Measurements from ENCODE around the gene PRDM5.

PRDM5 gene

DNA sequence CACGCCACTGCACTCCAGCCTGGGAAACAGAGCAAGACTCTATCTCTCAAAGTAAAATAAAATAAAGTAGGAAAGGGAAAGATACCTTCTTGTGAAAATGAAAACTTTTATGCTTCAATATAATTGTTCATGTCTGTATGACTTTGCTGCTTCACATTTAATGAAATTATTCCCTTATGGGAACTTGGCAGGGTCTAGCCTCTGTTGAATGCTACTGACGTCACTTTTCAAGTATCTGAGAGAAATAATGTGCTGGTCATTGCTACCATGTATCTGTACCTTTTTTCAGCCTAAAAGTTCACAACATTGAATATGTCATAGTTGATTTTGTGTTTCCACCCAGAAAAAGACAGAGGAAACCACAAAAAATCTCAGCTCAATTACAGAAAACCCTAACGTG is 65.2 kb downstream of the PRDM5 start:
- DNase-seq (ENCODE audit: low spot score) = no peak
- no peak for FAIRE-seq

DNA sequence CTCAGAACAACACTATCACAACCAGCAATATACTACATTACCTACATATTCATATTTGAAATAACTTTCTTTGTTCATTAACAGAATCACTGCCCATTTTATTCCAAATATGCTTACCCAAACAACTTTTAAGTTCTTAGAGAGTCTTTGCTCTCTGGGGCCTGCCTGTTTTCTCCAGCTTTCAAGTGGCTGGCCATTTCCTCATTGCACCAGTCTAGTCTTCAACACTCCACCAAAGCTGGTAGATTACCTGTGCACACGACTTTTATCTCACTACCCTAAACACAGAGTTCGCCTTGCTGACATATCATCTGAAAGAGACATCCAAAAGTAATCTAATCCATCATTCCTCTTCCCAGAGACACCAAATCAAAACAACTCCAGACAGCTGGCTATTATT is 66.2 kb downstream of the PRDM5 start:
- FAIRE-seq = no peak
- no peak for DNase-seq (ENCODE audit: low spot score)

DNA sequence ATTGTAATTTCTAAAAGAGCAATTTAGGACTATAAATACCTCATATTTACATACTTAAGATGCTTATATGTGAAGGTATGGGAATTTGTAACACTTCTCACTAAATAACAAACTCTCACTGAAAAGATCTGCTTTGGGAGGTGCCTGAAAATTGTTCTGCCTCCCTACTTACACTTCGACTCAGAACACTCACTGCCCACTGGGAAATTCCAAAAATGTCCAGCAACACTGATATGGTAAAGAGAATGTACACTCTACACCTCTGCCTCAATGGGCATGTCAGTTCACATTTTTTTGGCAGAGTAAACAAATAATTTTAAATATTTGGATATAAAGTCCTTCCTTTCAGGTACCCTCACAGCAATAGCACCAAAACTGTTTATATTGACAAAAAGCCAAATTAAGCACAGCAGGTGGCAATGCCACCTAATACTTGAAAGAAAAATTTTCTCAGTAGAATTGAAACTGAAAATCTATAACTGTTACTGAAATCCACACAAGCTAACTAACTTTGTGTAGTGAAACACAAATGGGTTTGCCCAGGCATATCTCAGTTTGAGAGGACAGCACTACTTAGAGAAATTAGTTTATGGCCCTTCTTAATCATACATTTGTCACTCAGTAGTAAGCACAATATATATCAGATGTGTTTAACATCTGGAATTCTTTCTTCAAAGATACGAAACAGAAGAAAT is 67.1 kb downstream of the PRDM5 start:
- DNase-seq (ENCODE audit: low spot score) (no peak), FAIRE-seq (no peak)

DNA sequence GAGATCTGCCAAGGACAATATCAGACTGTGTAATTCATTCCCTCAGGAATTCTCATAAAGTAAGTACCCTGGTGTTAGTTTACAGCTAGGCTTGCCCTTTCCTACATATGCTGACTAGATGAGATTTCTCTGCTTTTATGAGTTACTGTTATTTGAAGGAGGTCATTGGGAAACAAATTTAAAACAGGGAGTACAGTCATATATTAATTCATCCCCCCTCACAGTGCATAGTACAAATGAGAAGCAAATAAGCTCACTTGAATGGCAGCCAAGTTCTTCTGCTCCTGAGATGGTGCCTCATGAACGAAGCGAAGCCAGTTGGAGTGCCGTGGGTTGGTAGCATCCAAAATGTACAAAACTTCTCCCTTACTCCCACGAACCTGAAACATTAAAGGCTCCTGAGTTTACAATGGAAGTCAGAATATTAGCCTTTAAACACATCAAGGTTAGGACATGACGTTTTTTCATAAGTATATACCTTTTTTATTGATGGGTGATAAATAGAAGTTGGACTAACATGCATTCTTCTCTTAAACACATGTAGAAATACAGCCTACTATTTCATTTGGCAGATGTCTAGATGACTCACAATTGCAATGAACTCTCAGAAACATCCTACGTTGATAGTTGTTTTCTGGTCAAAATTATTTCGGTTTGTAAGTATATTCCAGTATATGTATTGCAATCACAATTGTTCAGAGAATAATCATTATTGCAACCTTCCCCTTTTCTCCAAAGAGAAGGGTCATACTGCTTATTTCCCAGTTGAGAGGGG is 69.2 kb downstream of the PRDM5 start:
- DNase-seq (ENCODE audit: low spot score) (no peak), FAIRE-seq (no peak)

DNA sequence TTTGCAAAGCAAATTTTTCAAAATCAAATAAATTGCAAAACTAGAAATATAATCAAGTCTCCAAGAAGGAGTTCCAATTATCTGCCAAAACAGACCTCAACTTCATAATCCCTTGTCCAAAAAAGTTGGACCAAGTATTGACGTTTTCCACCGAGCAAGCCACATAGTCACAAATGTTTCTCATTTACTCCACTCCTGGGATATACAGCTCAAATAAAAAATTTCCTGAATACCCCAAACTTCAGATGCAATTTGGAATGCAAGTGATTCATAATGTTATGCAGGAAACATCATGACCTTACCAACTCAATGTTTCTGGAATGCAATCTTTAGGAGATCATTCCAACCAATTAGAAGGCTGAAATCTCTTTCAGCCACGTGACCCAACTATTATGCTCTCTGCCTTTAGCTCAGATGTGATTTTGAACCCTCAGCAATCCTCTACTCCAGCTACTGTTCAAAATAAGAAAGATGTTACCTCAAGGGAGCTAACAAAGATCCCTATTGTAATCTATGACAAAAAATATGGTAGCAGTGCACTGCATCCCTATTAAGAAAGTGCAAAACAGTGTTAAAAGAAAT is 72.4 kb downstream of the PRDM5 start:
- FAIRE-seq = no peak
- DNase-seq (ENCODE audit: low spot score) = no peak

DNA sequence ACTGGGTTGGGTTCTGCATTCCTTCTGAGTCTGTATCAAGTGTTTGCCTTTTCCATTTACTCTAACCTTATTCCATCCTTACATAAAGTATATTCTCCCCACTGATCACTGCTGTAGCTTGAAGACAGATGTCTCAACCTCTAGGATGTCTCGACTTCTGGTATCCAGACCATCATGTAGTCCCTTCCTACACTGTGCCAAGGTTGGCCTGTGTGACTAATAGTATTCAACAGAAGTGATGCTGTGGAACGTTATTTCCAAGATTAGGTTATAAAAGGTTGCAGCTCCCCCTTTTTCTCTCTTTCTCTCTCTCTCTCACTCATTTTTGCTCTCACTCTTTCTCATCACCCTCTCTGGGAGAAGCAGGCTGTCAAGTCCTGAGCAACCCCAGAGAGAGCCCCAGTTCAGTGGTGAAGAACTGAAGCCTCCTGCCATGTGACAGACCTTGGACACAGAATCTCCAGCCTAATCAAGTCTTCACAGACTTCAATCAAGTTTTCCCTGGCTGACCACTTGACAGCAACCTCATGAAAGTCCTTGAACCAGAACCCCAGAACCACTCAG is 75.4 kb downstream of the PRDM5 start:
- DNase-seq (ENCODE audit: low spot score) (no peak), FAIRE-seq (no peak)

DNA sequence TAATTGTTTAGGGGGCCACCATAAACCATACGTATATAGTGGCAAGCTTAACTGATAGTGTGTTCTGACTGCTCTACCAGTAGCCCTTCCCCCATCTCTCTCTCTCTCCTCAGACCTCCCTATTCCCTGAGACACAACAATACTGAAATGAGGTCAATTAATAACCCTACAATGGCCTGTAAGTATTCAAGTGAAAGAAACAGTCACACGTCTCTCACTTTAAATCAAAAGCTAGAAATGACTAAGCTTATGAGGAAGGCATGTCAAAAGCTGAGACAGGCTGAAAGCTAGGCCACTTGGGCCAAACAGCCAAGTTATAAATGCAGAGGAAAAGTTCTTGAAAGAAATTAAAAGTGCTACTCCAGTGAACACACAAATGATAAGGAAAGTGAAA is 78.0 kb downstream of the PRDM5 start:
- FAIRE-seq (no peak), DNase-seq (ENCODE audit: low spot score) (no peak)

DNA sequence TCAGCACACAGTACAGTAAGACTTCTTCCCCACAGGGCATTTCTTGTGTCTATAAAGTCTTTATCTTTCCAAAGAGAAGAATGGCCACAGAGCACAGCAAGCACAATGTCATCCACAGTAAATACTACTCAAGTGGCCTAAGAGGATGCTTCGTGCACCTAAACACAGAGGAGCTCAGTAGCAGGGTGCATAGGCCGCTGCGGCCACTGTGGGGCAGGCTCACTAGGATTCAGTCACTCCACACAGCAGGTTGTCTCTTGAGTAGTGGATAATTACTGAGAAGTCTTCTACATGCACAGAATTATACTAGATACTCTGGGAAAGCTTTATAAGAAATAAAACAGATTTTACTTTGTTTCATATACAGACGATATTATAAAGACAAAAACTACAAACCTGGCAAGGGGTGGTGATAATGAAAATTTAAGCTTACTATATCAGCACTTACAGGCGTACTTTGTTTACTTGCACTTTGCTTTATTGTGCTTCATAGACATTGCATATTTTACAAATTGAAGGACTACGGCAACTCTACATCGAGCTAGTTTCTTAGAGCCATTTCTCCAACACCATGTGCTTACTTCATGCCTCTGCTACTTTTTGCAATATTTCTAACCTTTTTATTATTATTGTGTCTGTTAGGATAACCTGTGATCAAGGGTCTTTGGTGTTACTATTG is 78.5 kb downstream of the PRDM5 start:
- FAIRE-seq (no peak), DNase-seq (ENCODE audit: low spot score) (no peak)

DNA sequence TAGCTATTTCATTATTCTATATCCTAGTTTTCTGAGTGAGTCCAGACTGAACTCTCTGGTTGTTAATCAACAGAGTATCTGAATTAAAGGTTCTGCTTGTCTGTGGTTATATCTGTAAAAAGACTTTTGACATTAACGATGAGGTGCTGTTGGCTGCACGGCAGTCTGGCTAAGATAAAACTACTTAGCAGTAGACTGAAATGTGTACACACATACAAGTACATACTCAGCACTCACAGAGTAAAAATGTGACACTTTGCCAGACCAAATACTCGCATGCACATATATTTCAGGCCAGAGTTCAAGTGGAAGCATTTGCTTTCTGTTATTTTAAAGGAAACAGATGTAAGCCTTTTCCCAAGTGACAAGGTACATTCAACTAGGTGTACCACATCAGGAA is 80.5 kb downstream of the PRDM5 start:
- DNase-seq (ENCODE audit: low spot score) (no peak), FAIRE-seq (no peak)

DNA sequence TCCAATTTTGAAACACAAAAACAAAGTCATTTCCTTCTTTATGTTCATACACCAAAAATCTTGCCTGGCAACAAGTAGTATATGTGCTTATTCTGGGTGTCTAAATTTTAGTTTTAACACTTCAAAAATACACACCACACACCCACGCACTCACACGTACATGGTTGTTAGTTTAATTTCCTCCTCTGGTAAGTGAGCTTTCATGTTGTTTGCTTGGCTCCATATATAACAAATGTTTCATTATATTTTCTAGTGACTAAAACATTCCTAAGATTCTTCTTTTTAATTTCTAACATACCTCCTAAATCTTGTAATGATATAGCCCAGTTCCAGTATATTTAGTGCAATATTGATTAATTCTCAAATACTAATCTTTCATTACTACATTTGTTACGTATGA is 80.9 kb downstream of the PRDM5 start:
- DNase-seq (ENCODE audit: low spot score) = no peak
- FAIRE-seq = no peak

DNA sequence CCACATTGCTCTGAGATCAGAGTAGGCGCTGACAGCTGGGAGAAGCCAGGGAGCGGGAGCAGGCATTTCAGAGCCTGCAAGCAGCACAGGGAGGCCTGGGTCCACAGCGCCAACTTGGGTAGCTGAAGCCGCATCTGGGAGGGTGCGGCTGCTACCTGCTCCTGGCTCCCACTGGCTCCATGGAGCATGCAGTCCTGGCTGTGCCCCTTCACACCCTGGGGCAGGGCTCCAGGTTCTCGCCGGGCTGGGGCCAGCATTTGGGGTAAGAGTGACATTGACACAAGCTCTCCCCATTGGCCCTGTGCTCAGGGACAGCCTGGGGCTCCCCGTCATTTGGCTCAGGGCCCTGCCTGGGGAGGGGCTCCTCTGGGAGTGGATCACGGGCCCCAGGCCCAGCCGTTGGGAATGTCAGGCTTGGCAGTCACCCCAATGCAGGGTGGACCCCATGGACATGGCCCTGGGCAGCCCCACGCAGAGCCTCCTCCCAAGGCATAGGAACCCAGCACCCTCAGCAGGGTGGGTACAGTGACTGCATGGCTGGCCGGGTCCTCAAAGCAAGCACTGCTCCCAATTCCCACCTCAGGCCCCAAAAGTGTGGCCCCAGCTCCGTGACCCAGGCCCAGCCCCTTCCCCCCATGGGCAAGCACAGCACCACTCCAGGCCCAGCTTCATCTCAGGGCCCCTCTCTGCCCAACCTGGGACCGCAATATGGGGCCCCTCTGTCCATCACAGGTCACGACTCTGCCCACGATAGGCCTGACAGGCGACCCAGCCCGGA is 82.4 kb downstream of the PRDM5 start:
- FAIRE-seq (no peak), DNase-seq (ENCODE audit: low spot score) (no peak)

DNA sequence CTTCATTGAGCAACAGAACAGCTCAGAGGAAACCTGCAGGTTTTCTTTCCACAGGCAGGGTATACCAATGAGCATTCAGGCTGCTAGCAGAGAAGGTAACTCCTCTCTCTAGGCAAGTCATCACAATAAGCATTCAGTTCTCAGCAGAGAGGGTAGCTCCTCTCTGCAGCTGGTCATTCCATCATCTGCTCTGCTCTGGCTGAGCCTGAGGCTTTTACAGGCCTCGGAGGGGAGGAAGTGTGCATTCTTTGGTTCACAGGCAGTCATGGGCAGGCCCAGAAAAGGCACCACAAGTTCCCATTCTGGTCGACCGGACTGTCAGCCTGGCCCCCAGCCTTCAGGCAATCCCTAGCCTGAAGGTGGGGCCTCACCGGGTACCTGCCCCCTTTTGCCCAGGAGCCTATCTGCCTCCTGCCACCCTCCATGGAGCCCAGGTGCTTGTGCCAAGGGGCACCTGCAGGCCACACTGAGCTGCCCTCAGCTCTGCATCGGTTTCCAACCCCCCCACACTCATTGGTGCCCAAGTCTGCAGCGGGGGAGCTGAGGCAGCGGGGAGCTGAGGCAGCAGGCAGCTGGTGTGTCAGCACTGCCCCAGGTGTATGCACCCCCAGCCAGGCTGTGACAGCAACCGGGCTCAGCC is 83.1 kb downstream of the PRDM5 start:
- no peak for DNase-seq (ENCODE audit: low spot score)
- no peak for FAIRE-seq

DNA sequence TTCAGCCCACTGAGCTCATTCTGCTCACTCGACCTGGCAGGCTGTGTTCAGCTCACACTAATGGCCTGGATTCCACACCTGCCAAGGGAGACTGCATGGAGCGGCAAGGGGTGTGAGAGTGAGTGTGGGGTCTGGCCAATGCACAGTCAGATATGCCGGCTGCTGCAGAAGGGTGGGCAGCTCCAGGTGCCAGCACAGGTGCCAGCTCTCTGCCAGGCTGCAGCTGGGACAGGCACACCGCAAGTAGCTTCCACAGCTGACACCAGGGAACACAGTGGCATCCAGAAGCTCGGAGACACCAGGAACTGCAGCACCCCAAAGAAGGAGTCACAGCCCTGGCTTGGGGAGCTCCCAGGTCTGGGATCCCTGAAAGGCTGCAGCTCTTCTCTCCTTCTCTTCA is 83.7 kb downstream of the PRDM5 start:
- DNase-seq (ENCODE audit: low spot score) (no peak), FAIRE-seq (no peak)

DNA sequence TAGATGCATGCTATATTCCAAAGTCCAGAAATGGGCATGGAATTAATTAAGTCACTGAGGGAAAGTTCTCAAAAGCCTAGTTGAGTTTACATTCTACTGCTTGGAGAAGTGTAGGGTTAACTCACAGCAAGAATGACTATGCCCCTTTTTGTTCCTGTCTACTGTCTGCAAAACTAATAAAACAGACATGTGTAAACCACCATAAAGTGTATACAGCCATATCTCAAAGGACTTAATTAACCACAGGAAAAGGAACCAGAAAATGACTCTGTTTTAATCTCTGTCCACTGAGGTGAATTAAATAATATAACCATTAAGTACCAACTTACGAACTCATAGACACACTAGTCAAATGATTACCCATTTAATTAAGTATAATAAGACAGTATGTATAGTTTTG is 84.9 kb downstream of the PRDM5 start:
- FAIRE-seq = no peak

DNA sequence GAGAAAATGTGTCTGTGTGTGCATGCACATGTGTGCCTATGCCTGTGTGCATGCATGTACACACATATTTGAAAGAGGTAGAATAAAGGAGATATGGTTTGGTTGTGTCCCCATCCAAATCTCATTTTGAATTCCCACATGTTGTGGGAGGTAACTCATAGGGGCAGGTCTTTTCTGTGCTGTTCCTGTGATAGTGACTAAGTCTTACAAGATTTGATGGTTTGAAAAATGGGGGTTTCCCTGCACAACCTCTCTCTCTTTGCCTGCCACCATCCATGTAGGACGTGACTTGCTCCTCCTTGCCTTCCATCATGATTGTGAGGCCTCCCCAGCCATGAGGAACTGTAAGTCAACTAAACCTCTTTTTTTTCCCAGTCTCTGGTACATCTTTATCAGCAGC is 87.2 kb downstream of the PRDM5 start:
- no peak for DNase-seq (ENCODE audit: low spot score)
- FAIRE-seq = no peak

More for the DNA sequence above, 84.9 kb downstream of the PRDM5 start:
- DNase-seq (ENCODE audit: low spot score) = no peak

DNA sequence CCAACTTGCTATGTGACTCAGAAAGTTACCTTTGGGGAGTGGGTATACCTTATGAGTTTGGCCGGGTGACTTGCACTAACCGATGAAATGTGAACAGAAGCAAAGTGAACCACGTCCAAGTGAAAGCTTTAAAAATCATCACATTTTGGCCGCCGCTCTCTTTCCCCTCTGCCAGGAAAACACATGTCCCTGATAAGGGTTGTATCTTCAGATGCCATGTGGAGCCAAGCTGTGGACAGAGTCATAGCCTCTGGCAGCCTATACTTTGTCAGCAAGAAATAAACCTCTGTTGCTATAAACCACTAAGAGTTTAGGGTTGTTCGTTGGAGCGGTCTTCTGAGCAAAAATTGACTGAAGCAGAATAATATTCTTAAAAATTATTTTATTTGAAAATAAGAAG is 92.3 kb downstream of the PRDM5 start:
- DNase-seq (ENCODE audit: low spot score) = no peak
- no peak for FAIRE-seq

DNA sequence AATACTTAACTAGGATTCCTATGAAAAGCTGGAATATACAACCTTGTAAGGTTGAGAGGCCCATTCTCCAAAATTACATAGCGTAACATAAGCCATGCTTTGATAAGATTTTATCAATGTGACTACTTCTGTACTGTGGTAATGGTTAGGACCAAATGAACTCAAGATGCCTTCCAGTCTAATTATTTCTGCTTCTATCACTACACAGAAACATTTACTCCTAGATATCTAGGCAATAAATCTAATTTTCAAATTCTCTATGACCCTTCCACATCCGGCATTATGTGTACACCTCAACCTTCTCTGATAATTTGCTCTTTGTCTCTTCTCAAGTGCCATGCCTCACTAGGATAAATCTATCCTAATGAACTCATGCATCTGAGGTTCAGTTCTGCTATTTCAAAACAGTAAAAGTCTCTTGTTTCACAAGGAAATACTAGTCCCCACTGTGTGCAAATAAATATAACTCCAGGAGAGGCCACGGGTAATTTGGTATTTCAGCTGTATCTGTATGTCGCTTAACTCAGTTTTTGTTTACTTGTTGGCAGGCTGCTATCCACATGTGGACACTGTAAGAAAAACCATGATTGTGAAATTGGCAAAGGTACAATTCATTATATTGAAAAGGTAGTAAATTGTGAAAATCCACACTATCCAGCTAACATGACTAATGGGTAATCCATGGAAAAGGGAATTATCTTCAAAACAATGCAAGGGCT is 93.3 kb downstream of the PRDM5 start:
- no peak for FAIRE-seq

DNA sequence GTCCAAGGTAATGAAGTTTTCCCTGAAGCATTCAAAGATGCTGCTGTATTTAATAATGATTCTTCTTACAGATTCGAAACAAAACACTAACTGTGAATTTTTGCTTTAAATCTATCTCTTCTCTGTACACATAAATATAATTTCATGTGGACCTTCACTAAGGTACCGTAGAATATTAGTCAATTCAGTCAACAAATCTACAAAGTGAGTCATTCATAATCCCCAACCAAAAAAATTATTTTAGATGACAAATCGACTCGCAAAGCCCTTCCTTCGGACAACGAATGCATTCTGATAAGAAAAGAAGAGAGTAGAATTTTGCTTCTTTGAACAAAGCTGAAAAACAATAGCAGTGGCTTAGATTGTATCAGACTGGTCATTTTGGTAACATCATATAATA is 95.7 kb downstream of the PRDM5 start:
- no peak for FAIRE-seq
- no peak for DNase-seq (ENCODE audit: low spot score)

More for the DNA sequence above, 93.3 kb downstream of the PRDM5 start:
- no peak for DNase-seq (ENCODE audit: low spot score)

DNA sequence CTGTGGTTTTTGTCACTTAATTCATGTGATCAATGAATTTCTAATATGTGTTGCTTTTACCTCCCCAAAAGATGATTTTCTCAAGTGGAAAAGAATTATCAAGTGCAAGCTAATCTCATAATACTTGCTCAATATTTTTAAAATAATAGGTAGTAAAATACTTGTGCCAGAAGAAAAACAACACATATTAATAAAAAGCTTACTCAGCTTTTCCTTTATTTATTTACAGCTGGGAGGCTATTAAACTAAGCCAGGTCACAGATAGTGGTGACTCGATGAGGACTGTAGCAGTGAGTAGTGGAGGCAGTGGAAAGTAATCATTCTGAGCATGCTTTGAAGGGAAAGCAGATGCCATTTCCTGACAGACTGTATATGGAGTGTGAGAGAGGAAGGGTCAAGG is 96.1 kb downstream of the PRDM5 start:
- FAIRE-seq (no peak), DNase-seq (ENCODE audit: low spot score) (no peak)

DNA sequence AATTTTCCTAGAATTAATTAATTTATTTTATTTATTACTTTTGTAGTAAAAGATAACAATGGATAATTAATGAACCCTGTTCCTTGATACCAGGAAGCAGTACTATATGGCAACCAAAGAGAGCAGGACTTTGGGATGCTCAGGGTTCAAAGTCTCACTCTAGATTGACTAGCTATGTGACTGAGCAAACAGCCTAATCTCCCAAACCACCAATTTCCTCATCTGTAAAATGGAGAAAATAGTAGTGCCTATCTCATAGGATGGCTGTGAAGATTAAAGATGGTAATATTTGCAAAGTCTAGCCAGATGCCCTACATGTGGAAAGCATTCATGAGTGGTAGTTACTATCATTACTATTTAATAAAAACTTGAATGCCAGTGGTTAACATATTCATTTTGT is 97.6 kb downstream of the PRDM5 start:
- FAIRE-seq (no peak), DNase-seq (ENCODE audit: low spot score) (no peak)

Measured in urothelium cell line (cell line).